Measurements from ENCODE around the gene PTPRCAP. TPM values are rescaled to one million over a fixed set of nuclear protein-coding genes. Genes with fewer than 3 reads are reported as not detected.
A peak's percentile ranks its signal among the peaks of the same experiment; 100 is the strongest.

Gene PTPRCAP
- total and polyA plus RNA-seq, 9 of the 15 experiments (the other 6 are each of a cell fraction or from before 2014, with no cell fraction given): 0.22 to 2.0 (median 1.1) TPM; not detected in 4

- TF ChIP-seq, protein P1, sequence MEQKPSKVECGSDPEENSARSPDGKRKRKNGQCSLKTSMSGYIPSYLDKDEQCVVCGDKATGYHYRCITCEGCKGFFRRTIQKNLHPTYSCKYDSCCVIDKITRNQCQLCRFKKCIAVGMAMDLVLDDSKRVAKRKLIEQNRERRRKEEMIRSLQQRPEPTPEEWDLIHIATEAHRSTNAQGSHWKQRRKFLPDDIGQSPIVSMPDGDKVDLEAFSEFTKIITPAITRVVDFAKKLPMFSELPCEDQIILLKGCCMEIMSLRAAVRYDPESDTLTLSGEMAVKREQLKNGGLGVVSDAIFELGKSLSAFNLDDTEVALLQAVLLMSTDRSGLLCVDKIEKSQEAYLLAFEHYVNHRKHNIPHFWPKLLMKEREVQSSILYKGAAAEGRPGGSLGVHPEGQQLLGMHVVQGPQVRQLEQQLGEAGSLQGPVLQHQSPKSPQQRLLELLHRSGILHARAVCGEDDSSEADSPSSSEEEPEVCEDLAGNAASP (IDR thresholded peaks at IDR 0.05): no peak
- TF ChIP-seq SOX6 (IDR thresholded peaks at IDR 0.05) (peak; percentile 15; the same call in 1 of the 2 replicates), ZBED1 (IDR thresholded peaks at IDR 0.05) (no peak), MYNN (IDR thresholded peaks at IDR 0.05) (no peak), MYNN (CRISPR knock-in tag; IDR thresholded peaks at IDR 0.05) (no peak), RBFOX2 (IDR thresholded peaks at IDR 0.05; ENCODE audit: low read depth, low read length) (peak; percentile 84), CSDE1 (IDR thresholded peaks at IDR 0.05) (peak in 1 of 2 experiments; percentile 51; a peak in 1 of 4 replicates), E2F1 (CRISPR knock-in tag; IDR thresholded peaks at IDR 0.05) (peak; percentile 93), MNT (conservative IDR thresholded peaks at IDR 0.05) (peak in 1 of 2 experiments; percentile 45; a peak in 1 of 4 replicates), CEBPG (CRISPR knock-in tag; IDR thresholded peaks at IDR 0.05) (peak; percentile 78), CEBPG (tag; conservative IDR thresholded peaks at IDR 0.05 in 1 of 2, IDR thresholded peaks at IDR 0.05 in 1 of 2) (no peak), MECOM (CRISPR knock-in tag; IDR thresholded peaks at IDR 0.05) (0 out of 2 replicates have a peak, but pooled peaks have one; percentile 38), ZBTB5 (IDR thresholded peaks at IDR 0.05) (no peak), BCOR (IDR thresholded peaks at IDR 0.05) (no peak), ZNF354B (CRISPR knock-in tag; IDR thresholded peaks at IDR 0.05) (no peak), EGR1 (conservative IDR thresholded peaks at IDR 0.05) (no peak), NR2C1 (IDR thresholded peaks at IDR 0.05) (no peak), NR2C1 (tag; IDR thresholded peaks at IDR 0.05) (peak; percentile 50; the same call in 1 of the 2 replicates), ZNF124 (CRISPR knock-in tag; IDR thresholded peaks at IDR 0.05) (peak; percentile 90; the same call in 1 of the 2 replicates), GABPB1 (CRISPR knock-in tag; IDR thresholded peaks at IDR 0.05) (peak; percentile 91), NFE2L1 (tag; IDR thresholded peaks at IDR 0.05; ENCODE audit: borderline replicate concordance, low read depth) (no peak), CBX1 (IDR thresholded peaks at IDR 0.05; ENCODE audit: low read depth) (peak; percentile 92), ZBTB7A (IDR thresholded peaks at IDR 0.05; ENCODE audit: borderline replicate concordance, control insufficient read depth, low read depth, low read length) (peak; percentile 77), SUPT5H (IDR thresholded peaks at IDR 0.05) (peak; percentile 74), RNF2 (IDR thresholded peaks at IDR 0.05) (peak; percentile 99)
These were observed 45.6 kb upstream of the PTPRCAP start, which contains the start of gene AIP (continued) for GRCh38 chr11:67482827-67483798.
